IgD-negative memory B cell (primary cell): Measurements from ENCODE around the gene CNTN5. TPM values are rescaled to one million over a fixed set of nuclear protein-coding genes. Genes with fewer than 3 reads are reported as not detected.

Source experiments
- H3K27ac Mint-ChIP-seq, 3 donors: one replicate each; pipeline ENCODE4 v1.8.0; 2020 to 2022; ENCODE audit warnings: mild to moderate bottlenecking in 3 of 3, mixed read lengths in 3 of 3, moderate library complexity in 1 of 3
- H3K27me3 Mint-ChIP-seq: one replicate; pipeline ENCODE4 v1.8.0; 2021; ENCODE audit warnings: mixed read lengths
- H3K36me3 Mint-ChIP-seq: one replicate; pipeline ENCODE4 v1.8.0; 2020; ENCODE audit warnings: mild to moderate bottlenecking, mixed read lengths
- H3K4me1 Mint-ChIP-seq, 3 donors: one replicate each; pipeline ENCODE4 v1.8.0; 2020 to 2022; ENCODE audit warnings: mixed read lengths in 3 of 3, mild to moderate bottlenecking in 1 of 3
- H3K4me3 Mint-ChIP-seq, 4 donors: one replicate each; pipeline ENCODE4 v1.8.0; 2020 to 2022; ENCODE audit warnings: mild to moderate bottlenecking in 4 of 4, mixed read lengths in 4 of 4, moderate library complexity in 3 of 4
- H3K9me3 Mint-ChIP-seq, 3 donors: one replicate each; pipeline ENCODE4 v1.8.0; 2020 to 2021; ENCODE audit warnings: mixed read lengths in 3 of 3, mild to moderate bottlenecking in 1 of 3
- polyA plus RNA-seq: library from polyadenylated mRNA; unstranded; fragments of 300-500 nt; fragmentation: Illumina TruSeq; gene quantifications from one replicate; pipeline ENCODE4 v1.2.3, GENCODE V29; 2021

Gene CNTN5
- polyA plus RNA-seq, 1 donor from 2014 or later, result not detected

GRCh38 chr11:99987821-99988470 lies 967.2 kb downstream of the CNTN5 start:
- Mint-ChIP-seq H3K4me1 (peaks cover 0 to 1% (median 0%) of the 10 kb centered on the region in 3 donors), H3K9me3 (peaks cover 3 to 10% (median 6%) of the 10 kb centered on the region in 3 donors), H3K27me3 (no peaks in the 10 kb centered on the region), H3K4me3 (no peak overlapping the region), H3K36me3 (no peaks in the 10 kb centered on the region), H3K27ac (no peak overlapping the region)

GRCh38 chr11:99988471-99988837 lies 967.7 kb downstream of the CNTN5 start:
- Mint-ChIP-seq H3K27me3 (no peaks in the 10 kb centered on the region), H3K4me1 (peaks cover 0 to 1% (median 0%) of the 10 kb centered on the region in 3 donors), H3K27ac (no peak overlapping the region), H3K4me3 (no peak overlapping the region), H3K36me3 (no peaks in the 10 kb centered on the region), H3K9me3 (peaks cover 3 to 10% (median 6%) of the 10 kb centered on the region in 3 donors)

DNA sequence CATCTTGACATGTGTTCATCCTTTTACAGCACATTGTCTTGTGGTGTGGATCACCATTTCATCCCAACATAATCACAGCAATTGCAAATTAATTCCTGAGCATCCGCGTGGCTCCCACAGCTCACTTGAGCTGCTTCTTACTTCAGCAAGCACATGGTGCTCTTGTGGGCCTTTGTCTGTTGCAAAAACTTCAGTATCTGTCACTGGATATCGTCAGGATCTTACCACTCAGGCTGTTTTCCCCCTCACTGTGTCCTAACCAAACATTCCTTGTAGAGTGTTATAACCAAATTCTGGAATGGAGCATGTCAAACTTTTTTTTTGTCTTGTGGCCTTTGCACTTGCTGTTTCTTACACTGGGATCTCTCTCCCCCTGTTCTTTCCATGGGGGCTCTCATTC lies 983.2 kb downstream of the CNTN5 start:
- H3K27ac Mint-ChIP-seq, result no peak overlapping the region
- peaks cover 4 to 7% (median 6%) of the 10 kb centered on the region in 3 donors for H3K9me3 Mint-ChIP-seq
- H3K27me3 Mint-ChIP-seq, result no peaks in the 10 kb centered on the region
- peaks cover 2% of the 10 kb centered on the region for H3K36me3 Mint-ChIP-seq
- no peaks in the 10 kb centered on the region for H3K4me1 Mint-ChIP-seq
- H3K4me3 Mint-ChIP-seq, result peak overlapping the region in 1 of 4 donors; percentile 43

DNA sequence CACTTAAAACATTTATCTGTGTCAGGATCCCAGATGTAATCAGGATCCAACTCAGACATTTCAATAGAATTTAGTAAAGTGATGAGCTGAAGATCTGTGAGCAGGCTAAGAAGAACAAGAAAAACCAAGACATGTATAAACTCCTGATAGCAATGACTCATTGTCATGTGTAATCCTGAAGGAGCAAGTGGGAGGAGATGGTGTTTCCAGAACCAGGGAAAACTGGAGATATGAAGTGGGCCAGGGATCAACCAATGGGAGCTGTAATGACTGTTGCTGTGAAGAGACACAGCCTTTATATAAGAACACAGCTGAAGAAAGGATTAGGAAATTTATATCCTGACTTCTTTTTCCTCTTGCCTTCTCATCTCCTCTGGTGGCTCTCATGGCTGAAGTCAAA lies 983.8 kb downstream of the CNTN5 start:
- Mint-ChIP-seq H3K27me3 (no peaks in the 10 kb centered on the region), H3K27ac (no peak overlapping the region), H3K4me1 (no peaks in the 10 kb centered on the region), H3K4me3 (no peak overlapping the region), H3K36me3 (peaks cover 2% of the 10 kb centered on the region), H3K9me3 (peaks cover 4 to 7% (median 6%) of the 10 kb centered on the region in 3 donors)

GRCh38 chr11:100008417-100008816 lies 987.7 kb downstream of the CNTN5 start:
- no peak overlapping the region for H3K27ac Mint-ChIP-seq
- peaks cover 0 to 4% (median 0%) of the 10 kb centered on the region in 3 donors for H3K9me3 Mint-ChIP-seq
- no peaks in the 10 kb centered on the region for H3K36me3 Mint-ChIP-seq
- H3K4me3 Mint-ChIP-seq, result no peak overlapping the region
- no peaks in the 10 kb centered on the region for H3K27me3 Mint-ChIP-seq
- no peaks in the 10 kb centered on the region for H3K4me1 Mint-ChIP-seq

- Mint-ChIP-seq H3K9me3 (peaks cover 0 to 4% (median 0%) of the 10 kb centered on the region in 3 donors), H3K27ac (no peak overlapping the region), H3K27me3 (no peaks in the 10 kb centered on the region), H3K4me3 (no peak overlapping the region), H3K4me1 (no peaks in the 10 kb centered on the region), H3K36me3 (no peaks in the 10 kb centered on the region)
Measured at GRCh38 chr11:100009728-100010127, 989.0 kb downstream of the CNTN5 start.

- H3K36me3 Mint-ChIP-seq, result no peaks in the 10 kb centered on the region
- no peak overlapping the region for H3K4me3 Mint-ChIP-seq
- H3K4me1 Mint-ChIP-seq, result no peaks in the 10 kb centered on the region
- H3K27ac Mint-ChIP-seq, result no peak overlapping the region
- H3K9me3 Mint-ChIP-seq, result peaks cover 0 to 2% (median 0%) of the 10 kb centered on the region in 3 donors
- no peaks in the 10 kb centered on the region for H3K27me3 Mint-ChIP-seq
Measured at GRCh38 chr11:100010393-100010792, 989.6 kb downstream of the CNTN5 start.

GRCh38 chr11:100011697-100012096 lies 990.9 kb downstream of the CNTN5 start:
- H3K4me3 Mint-ChIP-seq, result no peak overlapping the region
- H3K36me3 Mint-ChIP-seq, result no peaks in the 10 kb centered on the region
- H3K4me1 Mint-ChIP-seq, result no peaks in the 10 kb centered on the region
- no peaks in the 10 kb centered on the region for H3K27me3 Mint-ChIP-seq
- no peak overlapping the region for H3K27ac Mint-ChIP-seq
- H3K9me3 Mint-ChIP-seq, result no peaks in the 10 kb centered on the region

DNA sequence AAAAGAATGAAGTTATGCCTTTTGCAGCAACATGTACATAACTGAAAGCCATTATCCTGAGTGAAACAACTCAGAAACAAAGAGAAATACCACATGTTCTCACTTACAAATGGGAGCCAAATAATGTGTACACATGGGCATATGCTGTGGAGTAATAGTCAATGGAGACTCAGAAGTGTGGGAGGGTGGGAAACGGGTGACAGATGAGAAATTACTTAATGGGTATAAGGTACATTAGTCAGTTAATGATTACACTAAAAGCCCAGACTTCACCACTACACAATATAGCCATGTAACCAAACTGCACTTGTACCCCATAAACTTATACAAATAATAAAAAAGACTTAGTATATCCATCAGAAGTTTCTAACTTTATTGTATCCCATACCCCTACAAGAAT lies 992.3 kb downstream of the CNTN5 start:
- H3K4me1 Mint-ChIP-seq, result no peaks in the 10 kb centered on the region
- H3K9me3 Mint-ChIP-seq, result no peaks in the 10 kb centered on the region
- no peak overlapping the region for H3K27ac Mint-ChIP-seq
- no peak overlapping the region for H3K4me3 Mint-ChIP-seq
- H3K36me3 Mint-ChIP-seq, result no peaks in the 10 kb centered on the region
- H3K27me3 Mint-ChIP-seq, result no peaks in the 10 kb centered on the region

GRCh38 chr11:100031973-100032372 lies 1011.2 kb downstream of the CNTN5 start:
- Mint-ChIP-seq H3K36me3 (no peaks in the 10 kb centered on the region), H3K4me3 (no peak overlapping the region), H3K9me3 (peaks cover 2 to 7% (median 6%) of the 10 kb centered on the region in 3 donors), H3K4me1 (no peaks in the 10 kb centered on the region), H3K27me3 (no peaks in the 10 kb centered on the region), H3K27ac (no peak overlapping the region)

DNA sequence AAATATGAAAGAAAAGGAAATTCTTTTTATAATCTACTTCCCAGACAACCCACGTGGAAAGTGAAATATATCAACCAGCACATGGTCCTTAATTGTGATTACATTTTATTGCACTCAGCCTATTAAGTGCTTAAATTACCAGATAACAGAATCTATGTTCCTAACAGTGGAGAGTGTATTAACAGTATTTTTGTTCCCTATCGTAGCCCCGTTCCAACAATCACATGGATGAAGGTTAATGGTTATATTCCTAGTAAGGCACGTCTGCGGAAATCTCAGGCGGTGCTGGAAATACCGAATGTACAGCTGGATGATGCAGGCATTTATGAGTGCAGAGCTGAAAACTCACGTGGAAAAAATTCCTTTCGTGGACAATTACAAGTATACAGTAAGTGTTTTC lies 1040.3 kb downstream of the CNTN5 start:
- Mint-ChIP-seq H3K9me3 (peaks cover 1 to 4% (median 3%) of the 10 kb centered on the region in 3 donors), H3K27ac (no peak overlapping the region), H3K27me3 (no peaks in the 10 kb centered on the region), H3K36me3 (peaks cover 2% of the 10 kb centered on the region), H3K4me3 (no peak overlapping the region), H3K4me1 (no peaks in the 10 kb centered on the region)

GRCh38 chr11:100066399-100066798 lies 1045.7 kb downstream of the CNTN5 start:
- no peaks in the 10 kb centered on the region for H3K4me1 Mint-ChIP-seq
- H3K27ac Mint-ChIP-seq, result no peak overlapping the region
- H3K36me3 Mint-ChIP-seq, result peaks cover 2% of the 10 kb centered on the region
- H3K27me3 Mint-ChIP-seq, result no peaks in the 10 kb centered on the region
- no peak overlapping the region for H3K4me3 Mint-ChIP-seq
- peaks cover 3 to 4% (median 3%) of the 10 kb centered on the region in 3 donors for H3K9me3 Mint-ChIP-seq

GRCh38 chr11:100068116-100068515 lies 1047.4 kb downstream of the CNTN5 start:
- no peaks in the 10 kb centered on the region for H3K36me3 Mint-ChIP-seq
- no peaks in the 10 kb centered on the region for H3K4me1 Mint-ChIP-seq
- peaks cover 0 to 3% (median 0%) of the 10 kb centered on the region in 3 donors for H3K9me3 Mint-ChIP-seq
- H3K4me3 Mint-ChIP-seq, result no peak overlapping the region
- no peaks in the 10 kb centered on the region for H3K27me3 Mint-ChIP-seq
- no peak overlapping the region for H3K27ac Mint-ChIP-seq

DNA sequence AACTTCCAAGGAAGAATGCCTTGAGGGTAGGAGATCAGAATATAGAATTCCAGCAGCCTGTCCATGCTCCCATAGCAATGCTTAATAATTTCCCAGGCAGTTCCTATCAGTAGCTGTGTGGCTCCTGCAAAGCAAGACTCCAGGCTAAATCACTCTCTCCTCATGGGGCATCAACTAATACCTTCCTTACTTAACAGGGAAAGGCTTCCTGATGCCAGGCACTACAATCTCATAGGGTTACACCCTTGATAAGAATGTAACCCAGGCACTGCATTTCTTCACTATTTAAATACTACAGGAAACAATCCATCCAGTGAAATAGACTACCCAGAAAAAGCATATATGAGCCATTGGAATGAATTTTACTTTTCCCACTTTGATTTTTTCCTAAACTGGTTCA lies 1051.4 kb downstream of the CNTN5 start:
- Mint-ChIP-seq H3K4me3 (no peak overlapping the region), H3K27ac (no peak overlapping the region), H3K9me3 (peaks cover 0 to 6% (median 3%) of the 10 kb centered on the region in 3 donors), H3K27me3 (no peaks in the 10 kb centered on the region), H3K36me3 (no peaks in the 10 kb centered on the region), H3K4me1 (no peaks in the 10 kb centered on the region)

- Mint-ChIP-seq H3K4me1 (no peaks in the 10 kb centered on the region), H3K27ac (no peak overlapping the region), H3K27me3 (no peaks in the 10 kb centered on the region), H3K36me3 (no peaks in the 10 kb centered on the region), H3K4me3 (no peak overlapping the region), H3K9me3 (peaks cover 0 to 17% (median 4%) of the 10 kb centered on the region in 3 donors)
Measured at GRCh38 chr11:100080381-100080780, 1059.6 kb downstream of the CNTN5 start.

DNA sequence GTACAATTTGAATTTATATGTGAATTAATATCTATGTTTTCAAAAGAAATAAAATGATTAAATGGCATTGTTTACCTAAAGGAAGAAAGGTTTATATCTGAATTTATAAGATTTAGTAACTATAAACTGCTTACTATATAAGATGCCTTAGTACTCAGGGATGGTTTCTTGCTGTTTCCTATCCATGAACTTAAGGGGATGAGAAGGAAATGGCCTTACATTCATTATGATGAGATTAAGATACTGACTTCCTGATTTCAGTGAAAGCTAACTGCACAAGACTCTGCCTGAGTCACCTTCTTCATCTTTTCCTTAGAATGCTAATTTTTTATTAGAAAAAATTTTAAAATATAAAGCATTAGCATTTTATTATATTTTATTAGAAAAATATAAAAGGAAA lies 1060.1 kb downstream of the CNTN5 start:
- H3K27me3 Mint-ChIP-seq, result no peaks in the 10 kb centered on the region
- no peak overlapping the region for H3K4me3 Mint-ChIP-seq
- no peaks in the 10 kb centered on the region for H3K4me1 Mint-ChIP-seq
- peaks cover 0 to 13% (median 2%) of the 10 kb centered on the region in 3 donors for H3K9me3 Mint-ChIP-seq
- no peaks in the 10 kb centered on the region for H3K36me3 Mint-ChIP-seq
- H3K27ac Mint-ChIP-seq, result no peak overlapping the region
